HK-2 (cell line): Measurements from ENCODE around the gene WNT10A.

Source experiments
- DNase-seq: peaks from one replicate; pipeline ENCODE4 v3.0.0-alpha.2; 2018; ENCODE audit not compliant: unreplicated experiment

The WNT10A gene

DNA sequence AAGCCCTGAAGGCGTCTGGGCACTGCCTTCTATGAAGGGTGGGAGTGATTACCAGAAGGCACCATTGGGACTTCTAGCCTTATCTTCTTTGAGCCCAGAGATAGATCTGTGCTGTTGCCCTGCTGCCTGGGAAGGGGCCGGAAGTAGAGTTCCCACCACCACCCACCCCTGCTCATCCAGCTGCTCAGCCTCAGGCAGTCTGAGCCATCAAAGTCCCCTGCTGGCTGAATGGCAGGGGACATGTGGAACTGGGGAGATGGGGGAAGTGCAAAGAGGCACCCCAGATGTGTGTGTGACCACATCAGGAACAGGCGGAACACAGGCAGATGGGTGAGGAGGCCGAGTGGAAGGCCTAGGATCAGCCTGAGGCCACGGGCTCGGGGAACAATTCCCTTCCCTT is 3.3 kb upstream of the WNT10A start:
- no peak for DNase-seq

DNA sequence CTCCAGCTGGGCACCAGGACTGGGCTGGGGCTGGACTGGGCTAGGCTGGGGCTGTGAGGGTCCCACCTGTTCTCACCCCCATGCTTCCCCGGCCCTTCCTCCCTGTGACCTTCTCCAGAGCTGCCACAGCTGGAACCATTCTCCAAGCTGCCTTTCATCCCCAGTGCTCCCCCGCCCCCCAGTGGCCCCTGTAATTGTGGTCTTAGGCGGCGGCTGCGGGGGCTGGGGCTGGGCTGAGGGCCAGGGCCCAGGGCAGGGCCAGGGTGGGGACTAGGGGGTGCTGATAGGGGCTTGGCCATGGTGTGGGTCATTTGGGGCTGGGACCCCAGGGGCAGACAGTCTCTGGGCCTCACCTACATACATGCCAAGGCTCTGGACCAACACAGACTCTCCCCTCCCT is 2.8 kb upstream of the WNT10A start:
- no peak for DNase-seq

DNA sequence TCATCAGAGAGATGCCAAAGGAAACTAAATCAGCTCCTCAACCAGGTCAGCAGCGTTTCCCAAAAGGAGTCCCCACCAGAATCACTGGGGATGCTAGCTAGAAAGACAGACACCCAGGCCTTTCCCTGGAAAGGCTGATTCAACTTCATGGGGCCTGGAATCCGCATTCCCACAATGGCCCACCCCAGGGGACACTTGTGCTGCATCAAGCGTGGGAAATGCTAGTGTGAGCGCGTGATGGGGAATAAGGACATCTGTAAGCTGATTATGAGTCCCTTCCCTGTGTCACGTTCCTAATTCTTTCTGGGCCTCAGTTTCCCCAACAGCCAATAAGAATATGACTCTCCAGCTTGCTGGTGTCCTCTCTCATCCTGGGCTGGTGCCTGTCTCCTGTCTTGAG is 2.2 kb upstream of the WNT10A start:
- no peak for DNase-seq

DNA sequence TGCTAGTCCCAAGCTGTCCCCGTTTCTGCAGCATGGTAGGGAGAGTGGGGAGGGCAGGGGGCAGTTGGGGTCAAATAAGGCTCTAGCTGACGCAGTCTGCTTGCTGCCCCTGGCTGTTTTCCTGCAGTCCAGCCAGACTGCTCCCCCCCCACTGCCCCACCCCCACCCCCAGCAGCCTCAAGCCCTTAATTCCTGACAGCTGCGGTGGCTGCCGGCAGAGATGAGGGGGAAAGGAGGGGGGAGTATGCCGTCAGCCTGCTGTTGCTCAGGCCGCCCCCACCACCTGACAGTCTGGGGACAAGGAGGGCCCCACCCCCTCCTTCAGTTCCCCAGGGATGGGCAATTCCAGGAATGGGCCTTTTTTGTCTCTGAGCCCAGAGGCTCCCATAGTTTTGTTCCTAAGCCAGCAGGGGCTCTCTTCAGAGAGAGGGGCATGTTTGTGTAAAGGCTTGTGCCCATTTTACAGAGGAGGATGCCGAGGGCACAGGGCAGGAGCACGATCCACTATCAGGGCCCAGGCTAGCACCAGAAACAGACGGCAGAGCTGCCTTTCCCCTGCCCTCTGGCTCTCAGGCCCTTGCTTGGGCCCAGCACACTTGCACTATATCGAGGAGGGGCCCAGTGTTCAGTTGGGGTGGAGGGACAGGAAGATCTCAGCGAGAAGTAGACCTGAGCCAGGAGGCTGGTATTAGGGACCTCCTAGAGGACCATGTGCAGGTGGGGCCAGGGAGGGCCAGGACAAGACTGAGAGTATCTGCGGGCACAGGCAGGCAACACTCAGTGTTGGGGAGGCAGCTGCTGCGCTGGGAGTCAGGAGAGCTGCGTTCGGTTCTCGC is 1.5 kb upstream of the WNT10A start:
- DNase-seq = no peak

DNA sequence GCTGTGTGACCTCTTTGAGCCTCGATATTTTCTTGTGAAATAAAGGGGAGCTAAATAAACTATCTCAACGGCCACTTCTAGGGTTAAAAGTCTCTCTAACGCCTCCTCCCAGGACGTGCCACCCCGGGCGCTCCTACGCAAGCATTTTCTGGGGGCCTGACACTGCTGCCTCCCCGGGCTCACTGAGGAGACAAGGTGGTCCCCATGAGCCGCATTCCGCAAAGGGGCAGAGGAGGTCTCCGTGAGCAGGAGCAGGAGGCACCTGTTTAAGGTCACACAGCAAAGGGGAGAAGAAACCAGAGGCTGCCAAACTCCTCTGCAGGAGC is 913 bp upstream of the WNT10A start:
- DNase-seq = no peak

DNA sequence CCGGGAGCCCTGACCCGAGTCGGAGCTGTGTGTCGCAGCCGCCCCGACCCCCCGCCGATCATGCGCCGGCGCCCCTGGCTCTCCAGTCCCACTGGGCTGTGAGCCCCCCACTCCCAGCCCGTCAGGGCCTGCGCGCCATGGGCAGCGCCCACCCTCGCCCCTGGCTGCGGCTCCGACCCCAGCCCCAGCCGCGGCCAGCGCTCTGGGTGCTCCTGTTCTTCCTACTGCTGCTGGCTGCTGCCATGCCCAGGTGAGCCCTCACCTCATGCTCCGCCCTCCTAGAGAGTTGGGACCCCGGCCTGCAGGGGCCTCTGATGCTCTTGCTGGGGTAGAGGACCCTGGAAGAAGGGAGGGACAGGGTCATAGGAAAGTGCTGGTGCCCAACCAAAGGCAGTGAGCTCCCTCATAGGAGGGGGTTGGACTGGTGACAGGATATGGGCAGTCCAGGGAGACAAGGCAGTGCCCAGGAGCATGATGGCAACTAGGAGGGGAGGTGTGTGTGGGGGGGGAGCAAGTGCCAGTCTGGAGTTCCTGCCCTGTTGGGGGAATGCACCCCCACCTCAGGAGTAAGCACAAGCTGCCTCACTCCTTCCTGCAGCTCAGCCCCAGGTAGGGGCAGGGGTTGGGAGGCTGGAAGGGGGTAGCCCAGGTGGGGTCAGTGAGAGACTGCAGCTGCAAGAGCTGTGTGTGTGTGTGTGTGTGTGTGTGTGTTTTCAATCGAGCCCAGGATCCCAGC is 375 bp downstream of the WNT10A start:
- DNase-seq = no peak

DNA sequence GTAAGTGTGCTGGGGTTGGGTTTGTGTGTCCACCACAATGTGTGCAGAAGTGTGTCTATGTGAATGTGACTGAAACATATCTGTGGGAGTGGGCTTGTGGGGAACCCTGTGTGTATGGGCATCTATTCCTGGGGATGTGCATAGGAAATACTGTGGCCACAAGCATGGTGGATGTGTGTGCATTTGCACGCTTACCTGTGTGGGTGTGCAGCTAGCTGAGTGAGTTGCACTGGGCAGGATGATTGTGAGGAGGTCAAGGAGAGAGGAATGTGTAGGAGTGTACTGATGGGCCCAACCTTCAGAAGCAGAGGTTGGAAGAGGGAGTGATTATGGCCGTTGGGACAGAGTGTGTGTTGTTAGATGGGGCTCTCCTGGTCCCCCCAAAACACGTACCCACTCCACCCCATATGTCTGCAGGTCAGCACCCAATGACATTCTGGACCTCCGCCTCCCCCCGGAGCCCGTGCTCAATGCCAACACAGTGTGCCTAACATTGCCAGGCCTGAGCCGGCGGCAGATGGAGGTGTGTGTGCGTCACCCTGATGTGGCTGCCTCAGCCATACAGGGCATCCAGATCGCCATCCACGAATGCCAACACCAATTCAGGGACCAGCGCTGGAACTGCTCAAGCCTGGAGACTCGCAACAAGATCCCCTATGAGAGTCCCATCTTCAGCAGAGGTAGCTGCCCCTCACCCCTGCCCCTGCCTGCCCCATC is 1.2 kb downstream of the WNT10A start:
- DNase-seq = no peak

DNA sequence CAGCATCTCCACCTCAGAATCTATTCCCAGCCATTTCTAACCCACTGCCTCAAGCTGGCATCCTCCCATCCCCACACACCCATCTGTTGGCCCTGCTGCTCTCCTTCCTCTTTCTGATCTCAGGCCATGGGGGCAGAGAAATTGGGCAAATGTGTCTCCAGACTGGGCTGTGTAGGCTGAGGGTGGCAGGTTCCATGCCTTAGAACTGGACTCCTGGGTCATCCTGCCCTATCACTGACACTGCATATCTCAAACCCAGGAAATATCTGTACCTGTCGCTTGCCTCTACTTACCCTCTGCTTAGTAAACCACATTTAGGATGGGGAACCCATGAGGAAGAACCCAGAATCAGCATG is 1.8 kb downstream of the WNT10A start:
- no peak for DNase-seq

DNA sequence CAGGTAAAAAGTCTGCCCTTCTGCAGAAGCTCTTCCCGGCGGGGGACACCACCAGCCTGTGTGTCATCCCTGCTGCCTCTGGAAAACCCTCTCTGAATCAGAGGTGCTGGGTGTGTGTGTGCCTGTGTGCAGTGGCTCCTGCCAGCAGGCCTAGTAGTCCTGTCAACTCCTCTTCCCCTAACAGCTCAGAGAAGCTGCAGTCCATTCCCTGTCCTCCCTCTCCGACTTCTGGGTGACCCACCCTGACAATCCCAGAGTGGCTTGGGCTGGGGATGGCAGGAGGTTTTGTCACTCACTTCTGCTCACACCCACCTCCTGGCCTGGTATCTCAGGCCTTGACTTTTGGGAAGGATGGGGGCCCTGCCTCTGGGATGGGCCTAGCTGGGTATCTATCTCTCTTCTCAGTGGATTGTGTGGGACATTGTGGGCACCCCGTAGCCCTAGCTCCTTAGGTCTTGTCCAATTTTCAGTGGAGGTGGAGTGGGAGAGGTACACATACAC is 2.3 kb downstream of the WNT10A start:
- no peak for DNase-seq

DNA sequence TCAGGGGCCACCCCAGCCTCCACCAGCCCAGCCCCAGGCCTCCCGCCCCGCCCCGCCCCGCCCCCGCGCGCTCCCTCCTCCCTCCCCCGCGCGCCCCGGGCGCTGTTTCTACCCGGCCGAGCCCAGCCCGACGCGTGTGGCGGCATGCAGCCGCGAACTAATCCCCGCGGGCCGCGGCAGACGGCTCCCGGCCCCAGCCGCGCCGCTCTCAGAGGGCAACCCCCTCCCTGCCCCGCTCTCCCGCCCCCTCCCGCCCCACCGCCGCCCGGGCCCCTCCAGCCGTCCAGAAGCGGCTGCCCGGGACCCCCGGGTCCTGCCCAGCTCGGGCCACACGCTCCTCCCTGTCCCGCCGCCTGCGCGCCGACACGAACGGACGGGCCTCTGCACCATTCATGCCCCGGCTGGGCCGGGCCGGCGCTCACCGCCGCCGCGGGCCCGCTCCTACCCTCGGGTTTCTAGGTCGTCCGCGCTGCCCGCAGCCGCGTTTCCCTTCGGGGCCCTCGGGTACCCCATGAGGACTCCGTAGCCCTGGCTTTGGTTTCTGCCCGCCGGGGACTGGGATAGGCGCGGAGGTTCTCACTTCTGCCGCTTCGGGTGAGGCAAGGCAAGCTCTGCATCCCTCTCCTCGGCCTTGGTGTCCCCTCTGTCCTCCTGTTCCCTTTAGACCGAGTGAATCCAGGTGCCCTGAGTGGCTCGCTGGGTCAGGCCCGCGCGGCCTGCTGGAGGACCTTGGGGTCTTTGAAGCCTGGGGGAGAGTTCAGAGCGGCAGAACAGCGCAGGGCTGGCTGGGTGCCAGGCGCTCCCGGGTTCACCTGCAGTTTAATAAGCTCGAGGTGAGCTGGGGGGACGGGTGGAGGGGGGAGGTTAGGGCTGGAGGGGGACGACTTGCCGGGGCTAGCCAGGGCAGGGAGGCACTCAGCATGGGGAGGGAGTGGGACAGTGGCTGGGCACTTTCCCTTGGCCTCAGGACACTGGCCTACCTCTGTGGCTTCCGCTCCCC is 3.1 kb downstream of the WNT10A start:
- DNase-seq = no peak

DNA sequence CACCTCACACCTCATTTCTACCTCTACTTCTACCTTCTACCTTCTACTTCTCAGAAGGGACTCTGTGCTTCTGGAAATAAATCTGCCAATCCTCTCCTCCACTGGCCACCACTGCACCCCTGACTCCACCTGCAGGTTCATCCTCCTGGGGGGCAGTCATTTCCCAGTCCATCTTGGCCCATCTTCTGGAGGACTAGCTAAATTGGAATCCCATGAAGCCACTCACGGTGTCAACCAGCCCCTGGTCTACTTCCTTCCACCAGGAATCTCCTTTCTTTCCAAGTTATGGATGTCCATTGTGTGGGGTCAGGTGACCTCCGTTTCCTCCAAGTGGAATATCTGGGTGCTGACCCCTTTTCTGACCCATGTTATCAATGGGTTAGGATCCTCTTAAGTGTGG is 3.9 kb downstream of the WNT10A start:
- DNase-seq = no peak

DNA sequence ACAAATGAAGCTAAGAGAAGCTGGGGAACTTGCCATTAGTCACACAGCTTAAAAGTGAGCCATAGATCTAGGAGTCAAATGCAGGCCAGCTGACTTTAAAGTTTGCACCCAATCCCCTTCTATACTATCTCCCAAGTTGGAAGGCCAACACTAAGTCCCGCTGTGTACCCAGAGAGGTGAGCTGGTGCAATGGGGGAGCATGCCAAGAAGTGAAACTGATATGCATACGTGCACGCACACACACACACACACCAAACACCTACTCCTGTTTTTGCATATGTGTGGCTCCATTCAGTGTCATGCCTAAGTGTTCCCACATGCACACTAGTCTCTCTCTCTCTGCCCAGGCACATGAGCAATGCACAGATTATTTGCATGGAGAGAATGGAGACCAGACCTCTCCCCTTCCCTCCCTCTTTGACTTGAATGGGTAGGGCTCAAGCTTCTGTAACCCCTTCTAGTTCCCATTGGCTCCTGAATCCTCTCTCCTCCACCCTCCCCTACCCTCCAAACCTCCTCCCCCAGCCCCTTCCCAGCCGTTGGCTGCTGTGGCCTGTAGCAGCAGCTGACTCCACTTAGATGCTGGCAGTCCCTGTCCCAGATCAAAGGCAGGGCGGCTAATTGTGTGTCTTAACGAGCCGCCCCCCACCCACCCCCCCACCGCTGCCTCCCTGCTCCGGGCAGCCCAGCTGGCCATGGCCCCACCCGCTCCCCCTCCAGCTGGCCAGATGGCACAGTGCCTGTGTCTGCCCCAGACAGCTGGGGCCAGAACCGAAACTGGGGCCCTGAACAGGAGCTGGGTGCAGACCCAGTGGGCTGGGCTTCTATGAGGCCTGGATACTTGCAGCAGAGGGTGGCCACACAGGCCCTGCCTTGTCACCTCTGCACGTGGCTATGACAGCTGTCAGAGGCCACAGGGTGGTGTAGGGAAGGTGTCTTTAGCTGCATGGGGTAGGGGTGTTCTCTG is 5.6 kb downstream of the WNT10A start:
- DNase-seq = no peak

DNA sequence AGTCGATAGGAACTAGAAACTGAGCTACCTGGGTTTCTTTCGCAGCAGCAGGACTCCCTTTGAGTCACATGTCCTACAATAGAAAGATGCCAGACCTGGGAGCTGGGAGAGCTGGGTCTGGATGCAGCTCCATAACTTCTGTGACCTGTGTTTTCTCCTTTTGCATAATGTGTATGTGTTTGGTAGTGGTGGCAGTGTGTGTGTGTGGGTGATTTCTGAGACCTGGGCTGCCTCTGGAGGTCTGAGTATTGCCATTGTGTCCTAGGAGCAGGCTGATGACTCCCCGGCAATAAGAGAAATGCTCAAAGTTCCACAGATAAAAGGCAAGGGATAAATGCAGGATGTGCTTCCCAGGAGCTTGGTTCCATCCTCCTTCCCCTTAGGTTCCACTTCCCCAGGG is 6.4 kb downstream of the WNT10A start:
- no peak for DNase-seq

DNA sequence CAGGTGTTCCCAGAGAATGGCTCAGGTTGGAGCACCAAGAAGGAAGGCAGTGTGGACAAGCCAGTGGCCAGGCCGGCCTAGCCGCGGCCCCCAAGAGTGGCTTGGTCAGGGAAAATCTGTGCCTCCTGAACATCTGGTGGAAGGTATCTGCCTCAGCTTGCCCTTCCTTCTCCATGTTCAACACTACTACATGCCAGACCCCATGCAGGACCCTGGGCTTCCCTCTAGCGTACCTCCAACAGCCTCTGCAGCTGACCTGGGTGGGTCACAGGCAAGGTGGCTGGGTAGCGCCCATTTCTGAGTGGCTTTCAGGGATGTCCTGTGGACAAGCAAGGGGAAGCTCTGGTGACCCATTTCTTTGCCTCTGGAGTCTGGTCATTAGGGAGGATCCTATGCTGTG is 7.7 kb downstream of the WNT10A start:
- no peak for DNase-seq

DNA sequence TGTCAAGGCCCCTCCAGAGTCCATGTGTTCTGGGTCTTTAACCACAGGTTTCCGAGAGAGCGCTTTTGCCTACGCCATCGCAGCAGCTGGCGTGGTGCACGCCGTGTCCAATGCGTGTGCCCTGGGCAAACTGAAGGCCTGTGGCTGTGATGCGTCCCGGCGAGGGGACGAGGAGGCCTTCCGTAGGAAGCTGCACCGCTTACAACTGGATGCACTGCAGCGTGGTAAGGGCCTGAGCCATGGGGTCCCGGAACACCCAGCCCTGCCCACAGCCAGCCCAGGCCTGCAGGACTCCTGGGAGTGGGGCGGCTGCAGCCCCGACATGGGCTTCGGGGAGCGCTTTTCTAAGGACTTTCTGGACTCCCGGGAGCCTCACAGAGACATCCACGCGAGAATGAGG is 9.3 kb downstream of the WNT10A start:
- no peak for DNase-seq

DNA sequence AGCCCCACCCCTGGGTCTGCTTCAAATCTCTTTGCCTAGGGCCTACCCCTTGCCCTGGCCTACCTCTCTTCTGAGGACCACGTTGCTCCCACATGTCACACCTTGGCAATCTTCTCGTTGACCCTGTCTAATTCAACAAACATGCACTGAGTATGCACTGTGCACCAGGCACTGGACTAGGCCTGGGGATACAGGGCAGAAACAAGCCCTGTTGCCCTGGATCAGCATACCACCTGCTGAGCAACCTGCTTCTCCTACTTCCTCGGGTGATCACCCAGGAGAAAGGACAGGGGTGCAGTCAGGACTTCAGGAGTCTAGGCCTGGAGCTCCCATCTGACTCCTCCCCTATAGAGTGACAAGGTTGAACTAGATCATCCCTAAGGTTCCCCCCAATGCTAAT is 9.7 kb downstream of the WNT10A start:
- no peak for DNase-seq

DNA sequence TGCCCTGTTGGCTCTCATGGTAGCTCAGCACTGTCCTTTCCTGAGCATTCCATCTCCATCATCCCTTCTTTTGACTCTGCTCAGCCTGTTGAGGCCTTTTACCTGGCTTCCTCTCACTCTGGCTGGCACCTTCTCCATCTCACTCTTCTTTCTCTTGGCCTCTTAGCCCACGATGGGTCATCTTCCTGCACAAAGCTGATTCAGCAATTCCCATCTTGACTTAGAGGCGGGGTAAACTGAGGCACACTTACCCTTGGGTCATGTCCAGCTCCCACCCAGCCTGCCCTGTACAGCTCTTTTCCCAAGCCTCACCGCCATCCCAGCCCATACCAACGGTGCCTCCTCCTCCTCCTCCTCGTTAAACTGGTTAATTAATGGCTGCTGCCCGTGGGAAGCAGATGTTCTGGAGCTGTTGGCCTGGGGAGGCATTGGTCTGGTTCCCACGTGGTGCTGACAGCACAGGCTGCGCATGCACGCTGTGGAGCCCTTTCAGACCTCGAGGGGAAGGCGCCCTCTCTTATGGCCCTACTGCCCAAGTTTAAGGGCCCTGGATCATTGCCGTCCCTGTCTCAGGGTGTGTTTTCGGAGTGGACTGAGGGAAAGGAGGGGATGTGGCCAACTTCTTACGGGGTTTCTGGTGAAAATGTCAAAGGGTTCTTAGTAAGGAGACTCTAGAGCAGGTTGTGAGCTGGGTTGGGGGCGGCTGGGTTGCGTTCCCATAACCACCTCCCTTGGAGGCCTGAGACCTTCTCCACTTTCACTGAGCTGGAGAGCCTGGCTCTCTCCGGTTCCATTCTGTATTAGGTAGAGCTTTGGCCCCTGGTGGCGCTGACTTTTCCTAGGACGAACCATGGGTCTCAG is 10.9 kb downstream of the WNT10A start:
- no peak for DNase-seq

DNA sequence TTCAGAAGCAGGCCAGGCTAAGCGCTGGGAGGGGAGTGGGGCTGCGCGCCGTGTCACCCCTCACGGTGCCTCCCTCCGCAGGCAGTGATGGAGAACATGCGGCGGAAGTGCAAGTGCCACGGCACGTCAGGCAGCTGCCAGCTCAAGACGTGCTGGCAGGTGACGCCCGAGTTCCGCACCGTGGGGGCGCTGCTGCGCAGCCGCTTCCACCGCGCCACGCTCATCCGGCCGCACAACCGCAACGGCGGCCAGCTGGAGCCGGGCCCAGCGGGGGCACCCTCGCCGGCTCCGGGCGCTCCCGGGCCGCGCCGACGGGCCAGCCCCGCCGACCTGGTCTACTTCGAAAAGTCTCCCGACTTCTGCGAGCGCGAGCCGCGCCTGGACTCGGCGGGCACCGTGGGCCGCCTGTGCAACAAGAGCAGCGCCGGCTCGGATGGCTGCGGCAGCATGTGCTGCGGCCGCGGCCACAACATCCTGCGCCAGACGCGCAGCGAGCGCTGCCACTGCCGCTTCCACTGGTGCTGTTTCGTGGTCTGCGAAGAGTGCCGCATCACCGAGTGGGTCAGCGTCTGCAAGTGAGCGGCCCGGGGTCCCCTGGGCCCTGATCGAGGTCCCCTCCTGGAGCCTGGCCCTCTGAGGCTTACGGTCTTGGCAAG is 12.2 kb downstream of the WNT10A start:
- peak; percentile 78 for DNase-seq
